CD4-positive, CD25-positive, alpha-beta regulatory T cell (primary cell): ENCODE measurements around the gene C4orf54. TPM values are rescaled to one million over a fixed set of nuclear protein-coding genes. Genes with fewer than 3 reads are reported as not detected.

ENCODE experiments used
- ATAC-seq, 2 donors: fragments of 150-1000 bp; cut with Tn5 transposase; one replicate each; pipeline ENCODE4 v1.10.0; 2021; ENCODE audit warnings: low read depth in 2 of 2, moderate number of reproducible peaks in 2 of 2, moderate library complexity in 1 of 2
- DNase-seq, 3 donors: peaks; one replicate each; pipeline versions ENCODE4 v3.0.0 to v3.0.0-alpha.2; 2012 to 2022; ENCODE audit warnings: mixed read lengths in 1 of 3
- H3K27ac ChIP-seq: one replicate; pipeline ENCODE4 v1.7.0; 2013; ENCODE audit warnings: mild to moderate bottlenecking, low read length; ENCODE audit not compliant: insufficient read depth, poor library complexity, severe bottlenecking
- H3K27me3 ChIP-seq: one replicate; pipeline ENCODE4 v1.7.0; 2013; ENCODE audit warnings: low read length; ENCODE audit not compliant: control insufficient read depth, insufficient read depth
- H3K36me3 ChIP-seq: one replicate; pipeline ENCODE4 v1.7.0; 2013; ENCODE audit warnings: mild to moderate bottlenecking, low read length, moderate library complexity; ENCODE audit not compliant: control insufficient read depth, insufficient read depth
- H3K4me1 ChIP-seq: 2 replicates; pipeline ENCODE4 v1.7.0; 2013; ENCODE audit warnings: mild to moderate bottlenecking, low read length; ENCODE audit not compliant: insufficient read depth, control insufficient read depth, poor library complexity, severe bottlenecking
- H3K4me3 ChIP-seq: one replicate; pipeline ENCODE4 v1.7.0; 2013; ENCODE audit warnings: low read depth, mild to moderate bottlenecking, low read length, moderate library complexity
- H3K9me3 ChIP-seq, 2 experiments: 1 replicate in 1 of 2; 2 replicates in 1 of 2; pipeline ENCODE4 v1.7.0; 2013; ENCODE audit warnings: low read length in 2 of 2, mild to moderate bottlenecking in 1 of 2, moderate library complexity in 1 of 2; ENCODE audit not compliant: control insufficient read depth in 2 of 2
- H3K27ac Mint-ChIP-seq, 3 donors: one replicate each; pipeline ENCODE4 v1.8.0; 2020 to 2022; ENCODE audit warnings: mild to moderate bottlenecking in 3 of 3, mixed read lengths in 3 of 3, moderate library complexity in 2 of 3
- H3K27me3 Mint-ChIP-seq: one replicate; pipeline ENCODE4 v1.8.0; 2022; ENCODE audit warnings: mild to moderate bottlenecking, mixed read lengths
- H3K36me3 Mint-ChIP-seq: one replicate; pipeline ENCODE4 v1.8.0; 2020; ENCODE audit warnings: mixed read lengths
- H3K4me1 Mint-ChIP-seq, 4 donors: one replicate each; pipeline ENCODE4 v1.8.0; 2020 to 2022; ENCODE audit warnings: mixed read lengths in 4 of 4, mild to moderate bottlenecking in 1 of 4
- H3K4me3 Mint-ChIP-seq, 4 donors: one replicate each; pipeline ENCODE4 v1.8.0; 2020 to 2022; ENCODE audit warnings: mild to moderate bottlenecking in 4 of 4, mixed read lengths in 4 of 4, moderate library complexity in 3 of 4
- H3K9me3 Mint-ChIP-seq, 7 donors: one replicate each; pipeline ENCODE4 v1.8.0; 2020 to 2022; ENCODE audit warnings: mixed read lengths in 7 of 7, mild to moderate bottlenecking in 3 of 7, moderate library complexity in 2 of 7
- polyA plus RNA-seq, 4 donors: library from polyadenylated mRNA; unstranded; fragments of 300-500 nt; fragmentation: Illumina TruSeq; gene quantifications; one replicate each; pipeline ENCODE4 v1.2.3, GENCODE V29; 2021
- total RNA-seq: library from RNA; stranded (reverse); gene quantifications from one replicate; pipeline ENCODE4 v1.2.3, GENCODE V29; 2022

Gene C4orf54
- total and polyA plus RNA-seq, 5 donors from 2014 or later = not detected

GRCh38 chr4:99633772-99634171 lies 23.9 kb downstream of the C4orf54 start:
- peaks cover 0 to 1% (median 0%) of the 10 kb centered on the region in 7 donors for H3K9me3 Mint-ChIP-seq
- Histone ChIP-seq H3K27ac (no peak overlapping the region), H3K9me3 (no peaks in the 10 kb centered on the region), H3K4me1 (no peaks in the 10 kb centered on the region), H3K4me3 (no peak overlapping the region), H3K36me3 (no peaks in the 10 kb centered on the region), H3K27me3 (peaks cover 10% of the 10 kb centered on the region)
- DNase-seq (no peak), ATAC-seq (no peak)
- H3K27me3 Mint-ChIP-seq = peaks cover 28% of the 10 kb centered on the region
- peaks cover 0 to 3% (median 0%) of the 10 kb centered on the region in 4 donors for H3K4me1 Mint-ChIP-seq
- H3K27ac Mint-ChIP-seq = no peak overlapping the region
- no peaks in the 10 kb centered on the region for H3K36me3 Mint-ChIP-seq
- H3K4me3 Mint-ChIP-seq = no peak overlapping the region

DNA sequence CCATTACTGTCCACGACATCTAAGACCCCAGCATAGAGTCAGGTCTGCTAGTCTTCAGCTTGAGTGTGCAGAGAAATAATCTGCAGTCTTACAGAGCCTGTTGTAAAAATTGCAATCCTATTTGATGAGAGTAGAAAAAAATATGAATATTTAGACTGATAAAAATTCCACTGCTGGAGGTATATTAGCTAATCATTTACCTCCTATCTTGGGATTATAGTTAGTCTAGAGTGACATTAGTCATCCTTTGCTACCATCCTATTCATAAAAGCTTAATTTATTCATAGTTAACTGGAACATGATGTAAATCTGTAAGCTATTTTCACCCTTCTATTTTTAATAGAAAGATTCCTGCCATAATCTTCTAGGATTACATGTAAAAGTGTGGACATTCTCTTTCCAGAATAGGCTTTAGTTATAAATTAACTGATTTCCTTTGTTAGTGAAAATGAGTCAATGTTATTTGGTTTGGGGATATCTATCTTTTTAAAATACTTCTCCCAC lies 26.7 kb downstream of the C4orf54 start:
- Histone ChIP-seq H3K9me3 (no peaks in the 10 kb centered on the region), H3K4me1 (no peaks in the 10 kb centered on the region), H3K27ac (no peak overlapping the region), H3K27me3 (peaks cover 10% of the 10 kb centered on the region), H3K36me3 (no peaks in the 10 kb centered on the region), H3K4me3 (no peak overlapping the region)
- Mint-ChIP-seq H3K27me3 (peaks cover 25% of the 10 kb centered on the region), H3K27ac (no peak overlapping the region), H3K9me3 (peaks cover 0 to 1% (median 0%) of the 10 kb centered on the region in 7 donors), H3K36me3 (no peaks in the 10 kb centered on the region), H3K4me3 (no peak overlapping the region), H3K4me1 (peaks cover 0 to 3% (median 0%) of the 10 kb centered on the region in 4 donors)
- DNase-seq (no peak), ATAC-seq (no peak)

DNA sequence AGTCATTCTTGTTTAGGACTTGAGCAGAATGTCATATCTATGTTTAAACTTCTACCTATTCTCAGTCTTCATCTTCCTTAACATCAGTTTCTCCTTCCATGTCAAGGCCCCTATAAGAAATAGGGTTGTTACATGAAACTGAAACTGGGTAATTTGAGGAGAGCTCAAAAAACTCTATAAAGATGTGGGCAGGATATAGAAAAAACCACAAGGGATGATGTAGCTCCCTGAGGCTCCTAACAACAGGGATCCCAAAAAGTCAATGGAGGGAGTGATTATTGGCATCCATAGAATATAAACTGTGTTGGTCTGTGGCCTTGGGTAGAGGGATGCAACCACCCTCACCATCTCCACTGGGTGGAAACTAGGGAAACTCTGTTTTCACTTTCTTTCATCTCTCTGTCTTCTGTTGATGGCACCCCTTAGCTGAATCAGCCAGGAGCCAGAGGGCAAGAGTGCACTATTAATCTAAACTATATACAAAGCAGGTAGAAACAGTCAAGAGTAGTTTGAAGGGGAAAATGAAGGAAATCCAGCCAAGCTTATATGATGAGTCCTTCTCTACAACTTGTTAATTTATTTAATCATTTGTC lies 27.6 kb downstream of the C4orf54 start:
- Mint-ChIP-seq H3K4me3 (no peak overlapping the region), H3K36me3 (no peaks in the 10 kb centered on the region)
- ATAC-seq = no peak

DNA sequence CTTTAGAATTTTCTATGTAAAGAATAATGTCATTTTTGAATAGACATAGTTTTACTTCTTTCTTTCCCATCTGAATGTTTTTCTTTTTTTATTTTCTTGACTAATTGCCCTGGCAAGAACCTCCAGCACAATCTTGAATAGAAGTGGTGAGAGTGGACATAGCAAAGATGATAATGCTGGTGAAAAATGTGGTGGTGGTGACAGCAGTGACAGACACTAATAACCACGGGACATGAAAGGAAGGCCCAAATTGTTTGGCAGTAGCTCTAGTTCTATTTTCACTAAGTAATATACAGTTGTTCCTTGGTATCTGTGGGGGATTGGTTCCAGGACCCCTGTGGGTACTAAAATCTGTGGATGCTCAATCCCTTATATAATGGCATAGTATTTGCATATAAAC lies 29.6 kb downstream of the C4orf54 start:
- Mint-ChIP-seq H3K27me3 (peaks cover 18% of the 10 kb centered on the region), H3K27ac (no peak overlapping the region), H3K9me3 (no peaks in the 10 kb centered on the region), H3K36me3 (no peaks in the 10 kb centered on the region), H3K4me3 (no peak overlapping the region), H3K4me1 (peaks cover 0 to 3% (median 0%) of the 10 kb centered on the region in 4 donors)
- Histone ChIP-seq H3K4me3 (no peak overlapping the region), H3K9me3 (no peaks in the 10 kb centered on the region), H3K36me3 (no peaks in the 10 kb centered on the region), H3K4me1 (no peaks in the 10 kb centered on the region), H3K27me3 (peaks cover 11% of the 10 kb centered on the region), H3K27ac (no peak overlapping the region)
- DNase-seq = no peak
- ATAC-seq = no peak

More for the DNA sequence above, 27.6 kb downstream of the C4orf54 start:
- Histone ChIP-seq H3K36me3 (no peaks in the 10 kb centered on the region), H3K4me3 (no peak overlapping the region), H3K27ac (no peak overlapping the region), H3K27me3 (peaks cover 9% of the 10 kb centered on the region), H3K9me3 (no peaks in the 10 kb centered on the region), H3K4me1 (no peaks in the 10 kb centered on the region)
- H3K4me1 Mint-ChIP-seq = peaks cover 0 to 3% (median 0%) of the 10 kb centered on the region in 4 donors
- H3K27me3 Mint-ChIP-seq = peaks cover 22% of the 10 kb centered on the region
- no peak overlapping the region for H3K27ac Mint-ChIP-seq
- H3K9me3 Mint-ChIP-seq = peaks cover 0 to 1% (median 0%) of the 10 kb centered on the region in 7 donors
- no peak for DNase-seq

GRCh38 chr4:99625369-99625768 lies 32.3 kb downstream of the C4orf54 start:
- Histone ChIP-seq H3K4me3 (no peak overlapping the region), H3K9me3 (no peaks in the 10 kb centered on the region), H3K36me3 (no peaks in the 10 kb centered on the region), H3K4me1 (no peaks in the 10 kb centered on the region), H3K27ac (no peak overlapping the region), H3K27me3 (peaks cover 4% of the 10 kb centered on the region)
- H3K36me3 Mint-ChIP-seq = no peaks in the 10 kb centered on the region
- H3K4me1 Mint-ChIP-seq = peaks cover 0 to 2% (median 0%) of the 10 kb centered on the region in 4 donors
- no peak overlapping the region for H3K4me3 Mint-ChIP-seq
- no peak overlapping the region for H3K27ac Mint-ChIP-seq
- no peak for DNase-seq
- peaks cover 22% of the 10 kb centered on the region for H3K27me3 Mint-ChIP-seq
- H3K9me3 Mint-ChIP-seq = no peaks in the 10 kb centered on the region
- ATAC-seq = no peak

GRCh38 chr4:99624141-99624719 lies 33.4 kb downstream of the C4orf54 start:
- no peak overlapping the region for H3K27ac ChIP-seq
- Mint-ChIP-seq H3K27me3 (peaks cover 23% of the 10 kb centered on the region), H3K4me1 (no peaks in the 10 kb centered on the region), H3K9me3 (no peaks in the 10 kb centered on the region), H3K27ac (no peak overlapping the region), H3K36me3 (no peaks in the 10 kb centered on the region), H3K4me3 (no peak overlapping the region)
- ATAC-seq = no peak
- H3K4me1 ChIP-seq = no peaks in the 10 kb centered on the region
- H3K36me3 ChIP-seq = no peaks in the 10 kb centered on the region
- no peak overlapping the region for H3K4me3 ChIP-seq
- H3K9me3 ChIP-seq = no peaks in the 10 kb centered on the region
- no peak for DNase-seq
- H3K27me3 ChIP-seq = peaks cover 4% of the 10 kb centered on the region

DNA sequence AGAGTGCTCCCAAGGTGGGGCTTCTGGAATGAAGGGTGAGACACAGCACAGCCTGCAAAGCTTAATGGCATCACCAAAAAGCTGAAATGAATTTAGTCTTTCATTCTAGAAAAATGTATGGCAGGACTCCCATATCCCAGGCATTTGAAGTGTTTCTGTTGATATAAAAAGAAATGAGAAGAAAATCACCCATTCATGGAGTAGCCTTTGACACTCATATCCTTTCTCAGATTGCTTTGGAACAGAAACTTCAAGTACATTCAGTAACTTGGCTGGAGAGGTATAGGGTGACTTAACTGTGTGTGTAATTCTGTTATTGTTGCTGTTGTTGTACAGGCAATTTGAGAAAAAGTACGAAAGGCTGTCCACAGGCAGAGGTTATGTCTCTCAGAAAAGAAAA lies 35.3 kb downstream of the C4orf54 start:
- H3K4me1 Mint-ChIP-seq = no peaks in the 10 kb centered on the region
- H3K27me3 ChIP-seq = peaks cover 2% of the 10 kb centered on the region
- no peak overlapping the region for H3K27ac Mint-ChIP-seq
- H3K4me3 Mint-ChIP-seq = no peak overlapping the region
- H3K9me3 ChIP-seq = no peaks in the 10 kb centered on the region
- ATAC-seq = no peak
- H3K9me3 Mint-ChIP-seq = no peaks in the 10 kb centered on the region
- H3K36me3 Mint-ChIP-seq = no peaks in the 10 kb centered on the region
- no peak overlapping the region for H3K4me3 ChIP-seq
- no peak overlapping the region for H3K27ac ChIP-seq
- peaks cover 19% of the 10 kb centered on the region for H3K27me3 Mint-ChIP-seq
- no peak for DNase-seq
- H3K36me3 ChIP-seq = no peaks in the 10 kb centered on the region
- no peaks in the 10 kb centered on the region for H3K4me1 ChIP-seq

DNA sequence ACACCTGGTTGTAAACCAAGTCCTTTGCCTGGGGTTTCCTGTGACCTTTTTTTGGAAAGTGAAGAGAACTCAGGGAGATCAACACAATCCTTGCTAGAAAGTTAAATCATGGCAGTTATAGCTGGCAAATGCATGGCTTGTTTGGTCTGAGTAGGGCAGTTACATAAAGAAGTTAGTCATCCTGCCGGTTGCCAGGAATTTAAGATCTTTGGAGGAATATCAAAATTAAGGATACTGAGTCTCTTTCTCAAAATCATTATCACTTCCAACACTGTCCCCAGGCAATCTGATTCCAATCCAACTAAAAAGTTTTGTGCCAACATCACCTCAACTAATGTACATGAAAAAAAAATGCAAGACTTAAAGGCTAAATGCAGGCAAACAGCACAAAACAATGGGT lies 40.3 kb downstream of the C4orf54 start:
- Mint-ChIP-seq H3K36me3 (no peaks in the 10 kb centered on the region), H3K27me3 (peaks cover 19% of the 10 kb centered on the region), H3K4me3 (no peak overlapping the region), H3K27ac (no peak overlapping the region), H3K9me3 (no peaks in the 10 kb centered on the region), H3K4me1 (no peaks in the 10 kb centered on the region)
- no peaks in the 10 kb centered on the region for H3K36me3 ChIP-seq
- H3K4me1 ChIP-seq = no peaks in the 10 kb centered on the region
- peaks cover 6% of the 10 kb centered on the region for H3K27me3 ChIP-seq
- ATAC-seq = no peak
- no peak overlapping the region for H3K27ac ChIP-seq
- no peak for DNase-seq
- no peaks in the 10 kb centered on the region for H3K9me3 ChIP-seq
- H3K4me3 ChIP-seq = no peak overlapping the region
